ENCODE data around the gene RAP1GAP2.
A peak's percentile ranks its signal among the peaks of the same experiment; 100 is the strongest.
"Not testable (repeated sequence)": the region's sequence is repeated elsewhere in the genome, so short reads cannot be mapped to it uniquely, and the experiment has no call there.

Gene RAP1GAP2

DNA sequence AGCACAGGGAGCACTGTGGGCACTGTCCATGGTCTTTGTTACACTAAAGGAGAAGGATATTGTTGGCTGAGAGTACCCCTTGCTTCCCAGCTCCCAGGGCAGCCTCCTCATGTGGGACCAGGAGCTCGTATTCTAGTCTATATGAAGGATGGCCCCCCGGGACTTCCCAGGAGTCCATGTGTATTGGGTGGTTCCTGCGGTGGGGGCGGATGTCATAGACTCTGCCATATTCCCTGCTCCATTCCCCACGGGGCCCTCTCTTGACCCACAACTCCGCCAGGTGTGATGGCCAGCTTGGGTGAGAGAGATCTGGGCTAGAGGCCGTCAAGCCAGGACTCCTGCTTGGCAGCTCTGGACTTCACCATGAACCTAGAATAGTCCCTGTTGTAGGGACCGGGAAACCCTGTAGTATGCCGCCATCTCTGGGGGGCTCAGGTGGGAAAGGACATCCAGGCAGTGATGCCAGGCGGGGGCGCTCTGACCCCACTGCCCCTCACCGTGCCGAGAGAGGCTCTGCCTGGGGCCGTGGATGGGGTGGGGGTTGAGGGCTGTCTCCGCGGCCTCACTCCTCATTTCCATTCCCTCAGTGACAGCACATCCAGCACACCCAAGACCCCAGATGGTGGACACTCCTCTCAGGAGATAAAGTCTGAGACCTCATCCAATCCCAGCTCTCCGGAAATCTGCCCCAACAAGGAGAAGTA, 229.3 kb downstream of the RAP1GAP2 start:
- DNase-seq (ENCODE audit: low spot score), result no peak

DNA sequence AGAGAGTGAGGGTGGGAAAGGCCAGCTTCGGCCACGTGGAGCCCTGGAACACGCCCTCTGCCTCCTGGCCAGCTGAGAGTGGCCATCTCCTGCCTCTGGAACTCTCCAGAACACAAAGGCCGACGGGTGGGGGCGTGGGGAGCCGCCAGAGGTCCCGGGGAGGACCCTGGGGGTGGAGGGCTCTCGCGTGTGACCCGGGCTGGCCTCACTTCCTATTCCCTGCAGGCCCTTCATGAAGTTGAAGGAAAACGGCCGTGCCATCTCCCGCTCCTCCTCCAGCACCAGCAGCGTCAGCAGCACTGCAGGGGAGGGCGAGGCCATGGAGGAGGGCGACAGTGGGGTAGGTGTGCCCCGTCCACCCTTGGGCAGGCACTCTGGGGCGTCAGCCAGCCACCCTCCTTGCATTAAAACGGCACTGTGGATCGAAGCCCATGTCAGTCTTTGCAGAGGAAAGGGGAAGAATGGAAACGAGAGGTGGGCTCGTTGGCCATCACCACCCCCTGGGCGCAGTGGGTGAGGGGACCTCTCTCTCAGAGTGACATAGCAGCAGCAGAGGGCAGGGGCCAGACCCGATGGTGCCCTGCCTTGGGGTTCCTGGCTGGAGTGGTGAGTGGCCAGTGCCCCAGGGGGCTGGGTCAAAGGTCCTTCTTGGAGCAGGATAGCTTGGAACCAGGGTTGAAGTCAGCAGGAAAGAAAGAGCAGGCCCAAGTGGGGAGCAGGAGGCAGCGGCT, 230.1 kb downstream of the RAP1GAP2 start:
- no peak for DNase-seq (ENCODE audit: low spot score)

DNA sequence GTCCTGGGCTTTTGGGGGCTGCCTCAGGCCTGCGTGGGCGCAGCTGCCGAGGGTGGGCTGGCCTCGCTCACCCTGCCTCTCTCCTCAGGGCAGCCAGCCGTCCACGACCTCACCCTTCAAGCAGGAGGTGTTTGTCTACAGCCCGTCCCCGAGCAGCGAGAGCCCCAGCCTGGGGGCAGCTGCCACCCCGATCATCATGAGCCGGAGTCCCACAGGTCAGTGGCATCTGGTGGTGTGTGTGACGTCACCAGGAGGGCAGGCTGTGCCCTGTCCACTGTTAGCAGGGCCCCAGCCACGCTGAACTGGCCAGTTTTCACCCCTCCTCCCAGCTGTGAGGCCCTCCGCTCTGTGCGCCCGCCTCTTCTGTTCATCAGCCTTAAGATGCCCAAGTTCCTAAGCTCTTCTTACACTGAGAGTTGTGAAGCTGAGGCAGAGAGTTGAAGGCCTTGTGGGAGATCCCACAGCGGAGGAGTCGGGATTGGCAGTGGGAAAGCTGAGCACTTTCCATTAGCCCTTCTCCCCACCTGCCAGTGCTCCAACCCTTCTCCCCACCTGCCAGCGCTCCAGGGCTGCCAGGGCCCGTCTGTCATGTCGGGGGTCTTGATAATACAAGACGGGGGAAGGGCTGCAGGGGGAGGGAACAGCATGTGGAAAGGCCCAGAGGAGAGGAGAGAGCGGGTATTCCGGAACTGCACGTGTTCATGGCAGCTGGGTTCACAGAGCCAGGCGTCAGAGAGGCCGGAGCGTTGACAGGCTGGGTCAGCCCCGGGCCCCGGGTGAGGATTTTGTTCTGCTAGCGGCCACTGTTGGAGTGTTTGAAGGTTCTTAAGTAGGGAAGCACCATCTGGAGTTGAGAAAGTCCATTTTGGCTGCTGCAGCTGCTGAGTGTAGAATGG, 230.9 kb downstream of the RAP1GAP2 start:
- DNase-seq (ENCODE audit: low spot score), result no peak

DNA sequence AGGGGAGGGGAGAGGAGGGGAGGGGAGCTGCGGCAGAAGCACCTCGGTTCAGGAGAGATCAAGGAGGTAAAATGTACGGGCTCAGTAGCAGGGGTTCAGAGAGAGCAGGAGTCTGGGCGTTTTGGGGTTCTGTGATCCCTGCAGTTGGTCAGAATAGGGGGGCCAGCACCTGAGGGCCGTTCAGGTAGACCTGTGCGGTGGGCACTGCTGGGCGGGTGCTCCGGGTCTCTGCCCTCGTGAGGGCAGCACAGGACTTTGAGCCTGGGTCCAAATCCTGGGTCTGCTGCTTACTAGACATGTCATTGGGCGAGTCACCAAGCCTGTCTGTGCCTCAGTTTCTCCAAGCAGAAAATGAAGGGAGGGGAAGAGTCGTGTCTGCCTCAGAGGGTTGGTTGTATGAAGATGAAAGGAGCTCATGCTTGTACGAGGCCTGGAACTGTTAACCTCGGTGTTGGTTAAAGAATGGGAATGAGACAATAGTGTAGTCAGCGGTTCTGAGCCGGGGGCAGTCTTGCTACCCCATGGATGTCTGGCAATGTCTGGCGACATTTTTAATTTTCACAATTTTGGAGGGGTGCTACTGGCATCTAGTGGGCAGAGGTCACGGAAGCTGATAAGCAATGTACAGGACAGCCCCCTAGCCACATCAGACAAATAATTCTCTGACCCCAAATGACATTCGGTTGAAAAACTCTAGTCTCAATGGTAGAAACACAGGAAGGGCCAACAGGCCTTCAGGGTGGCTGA, 231.7 kb downstream of the RAP1GAP2 start:
- no peak for DNase-seq (ENCODE audit: low spot score)

DNA sequence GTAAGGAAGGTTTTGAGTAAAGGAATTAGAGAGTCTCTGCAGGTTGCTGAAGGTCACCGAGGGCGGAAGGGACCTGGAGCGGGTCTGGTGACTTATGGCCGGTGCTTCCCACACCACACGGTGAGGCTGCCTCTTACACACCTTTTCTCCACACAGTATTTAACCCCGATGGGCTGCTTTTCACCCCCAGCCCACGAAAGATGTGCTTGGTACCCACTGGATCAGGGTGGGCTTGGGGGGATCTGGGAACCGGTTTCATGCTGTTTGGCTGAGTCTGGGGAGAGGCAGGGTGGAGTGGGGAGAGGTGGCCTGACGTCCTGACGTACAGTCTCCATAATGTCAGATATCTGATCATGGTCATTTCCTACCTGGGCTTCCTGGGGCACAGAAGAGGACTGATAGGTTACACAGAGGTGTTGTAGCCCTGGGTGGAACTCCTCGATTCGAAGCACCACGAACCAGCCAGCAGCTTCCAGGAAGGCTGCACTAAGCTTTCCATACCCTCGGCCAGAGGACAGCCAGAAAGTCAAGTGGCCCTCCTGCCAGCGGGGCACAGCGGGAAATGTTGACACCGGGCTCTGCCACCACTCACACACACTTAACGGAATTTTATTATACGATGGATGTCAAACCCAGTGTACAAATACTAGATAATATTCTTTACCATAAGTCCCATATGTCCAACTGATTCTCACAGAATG, 233.1 kb downstream of the RAP1GAP2 start:
- no peak for DNase-seq (ENCODE audit: low spot score)

DNA sequence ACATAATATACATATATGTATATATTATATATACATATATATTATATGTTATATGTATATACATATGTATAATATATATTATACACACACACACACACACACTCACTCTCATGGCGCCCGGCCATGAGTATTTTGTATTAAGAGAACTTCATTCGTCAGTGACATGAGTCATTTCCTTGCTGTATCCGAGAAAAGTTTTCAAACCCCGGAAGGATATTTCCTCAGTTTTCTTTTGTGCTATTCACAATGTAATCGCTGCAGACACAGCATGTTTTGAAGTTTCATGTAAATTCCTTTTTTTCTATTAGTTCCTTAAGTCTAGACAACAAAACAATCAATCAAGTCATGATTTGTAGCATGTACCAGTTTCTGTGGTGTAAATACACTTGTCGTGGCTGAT, 233.9 kb downstream of the RAP1GAP2 start:
- DNase-seq (ENCODE audit: low spot score), result no peak

DNA sequence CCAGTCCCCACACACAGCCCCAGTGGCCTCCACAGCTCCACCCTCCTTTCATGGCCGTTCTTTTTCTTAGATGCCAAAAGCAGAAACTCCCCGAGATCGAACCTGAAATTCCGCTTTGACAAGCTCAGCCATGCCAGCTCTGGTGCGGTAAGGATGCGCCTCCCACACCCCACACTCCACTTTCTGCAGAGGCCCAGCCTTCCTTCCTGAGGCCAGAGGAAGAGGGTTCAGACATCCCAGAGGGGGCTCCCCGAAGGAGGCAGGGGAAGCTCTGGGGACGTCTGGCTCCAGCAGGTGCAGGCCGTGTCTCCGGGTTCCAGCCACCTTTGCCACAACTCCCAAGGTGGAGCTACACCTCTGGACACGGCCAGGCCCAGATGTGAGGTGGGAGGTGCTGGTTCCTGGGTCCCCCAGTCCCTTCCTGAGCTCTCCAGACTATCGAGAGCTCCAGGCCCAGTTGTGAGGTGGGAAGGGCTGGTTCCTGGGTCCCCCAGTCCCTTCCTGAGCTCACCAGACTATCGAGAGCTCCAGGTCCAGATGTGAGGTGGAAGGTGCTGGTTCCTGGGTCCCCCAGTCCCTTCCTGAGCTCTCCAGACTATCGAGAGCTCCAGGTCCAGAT, 234.7 kb downstream of the RAP1GAP2 start:
- not testable (repeated sequence) for DNase-seq (ENCODE audit: low spot score)

DNA sequence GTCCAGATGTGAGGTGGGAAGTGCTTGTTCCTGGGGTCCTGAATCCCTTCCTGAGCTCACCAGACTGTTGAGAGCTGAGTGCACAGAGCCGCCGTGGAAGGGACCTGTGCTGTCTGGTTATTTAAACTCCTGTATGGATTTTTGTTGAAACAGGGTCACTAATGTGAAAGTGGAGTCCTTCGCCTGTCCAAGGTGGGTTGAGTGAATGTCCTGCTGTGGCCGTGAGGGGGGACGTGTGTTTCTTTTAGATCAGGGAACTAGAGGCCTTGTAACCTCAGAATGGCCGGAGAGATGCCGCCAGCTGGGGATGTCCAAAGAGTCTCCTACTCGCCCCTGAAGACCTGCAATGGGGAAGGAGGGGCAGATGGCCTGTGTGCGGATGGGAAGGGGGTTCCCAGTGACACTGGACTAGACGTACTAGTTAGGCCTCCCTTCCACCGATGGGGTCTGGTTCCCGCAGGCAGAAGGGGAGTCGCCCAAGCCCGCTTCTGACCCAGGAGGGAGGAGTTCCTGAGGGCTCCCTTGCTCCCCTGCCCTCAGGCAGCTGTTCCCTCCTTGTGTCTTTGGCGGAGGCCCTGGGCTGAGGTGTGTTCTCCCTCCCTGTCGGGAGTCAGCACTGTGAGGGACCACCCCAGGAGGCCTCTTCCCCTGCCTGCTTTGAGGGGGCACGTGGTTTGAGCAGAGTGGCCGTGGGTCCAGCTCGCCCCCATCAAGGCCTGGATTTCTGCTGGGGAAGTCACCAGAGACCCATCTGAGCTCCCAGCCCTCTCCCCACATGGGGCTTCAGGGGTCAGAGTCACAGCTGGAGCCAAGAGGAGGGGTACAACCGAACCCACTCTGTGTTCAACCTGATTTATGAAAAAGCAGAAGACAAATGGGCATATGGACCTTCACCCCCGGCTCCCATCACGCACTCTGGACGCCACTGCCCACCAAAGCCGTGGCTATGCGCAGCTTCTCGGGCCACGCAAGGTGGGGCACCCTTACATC, 236.3 kb downstream of the RAP1GAP2 start:
- no peak for DNase-seq (ENCODE audit: low spot score)

DNA sequence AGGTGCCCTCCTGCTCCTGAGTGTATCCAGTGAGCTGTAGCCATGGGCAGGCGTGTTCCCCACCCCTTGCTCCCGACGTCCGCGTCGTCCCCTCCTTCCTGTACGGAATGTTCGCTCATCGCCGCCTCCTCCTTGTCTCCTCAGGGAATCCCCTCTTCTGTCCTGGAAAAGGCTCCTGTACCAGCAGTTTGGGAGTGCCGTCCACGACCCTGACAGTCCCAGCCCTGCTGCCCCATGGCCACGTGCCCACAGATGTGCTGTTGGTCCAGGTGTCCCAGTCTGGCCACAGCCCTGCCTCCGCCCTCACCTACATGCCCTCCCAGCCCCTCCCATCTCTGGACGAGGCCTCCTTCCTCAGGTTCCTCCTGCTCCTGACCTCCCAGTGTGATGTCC, 237.0 kb downstream of the RAP1GAP2 start:
- no peak for DNase-seq (ENCODE audit: low spot score)

DNA sequence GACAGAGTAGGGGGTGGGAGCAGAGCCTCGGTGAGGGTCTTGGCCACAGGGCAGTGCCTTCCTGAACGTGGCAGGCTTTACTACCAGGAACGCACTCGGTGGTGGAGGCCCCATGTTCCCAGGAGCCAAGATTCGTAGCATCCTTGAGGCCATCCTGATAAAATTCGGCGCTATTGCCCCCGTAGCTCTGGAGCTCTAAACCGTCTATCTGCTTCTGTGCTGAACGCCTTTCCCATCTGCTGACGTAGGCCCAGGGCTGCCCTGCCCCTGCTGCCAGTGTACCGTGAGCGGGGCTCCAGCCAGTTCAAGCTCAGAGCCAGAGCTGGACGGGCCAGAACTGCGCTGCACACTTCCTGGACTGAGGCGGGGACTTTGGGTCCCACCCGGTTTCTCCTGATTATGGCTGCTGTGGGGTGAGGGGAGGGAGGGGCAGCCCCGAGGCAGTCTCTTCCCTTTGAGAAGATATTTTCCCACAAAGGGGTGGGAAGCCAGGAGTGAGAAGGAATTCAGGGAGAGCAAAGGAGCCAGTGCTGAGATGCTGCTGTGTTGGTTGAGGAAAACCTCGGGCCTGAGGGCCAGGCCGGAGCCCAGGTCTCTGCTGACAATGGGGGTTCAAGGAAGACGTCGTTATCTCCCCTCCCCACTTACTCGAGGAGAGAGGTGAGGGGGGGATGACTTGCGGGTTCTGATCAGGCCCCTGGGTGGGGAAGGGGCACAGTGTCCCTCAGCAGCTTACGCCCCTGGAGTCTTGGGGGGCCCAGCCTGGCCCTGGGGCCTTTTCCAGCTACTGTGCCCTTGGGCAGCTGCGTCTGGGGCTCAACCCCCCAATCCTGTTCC, 237.7 kb downstream of the RAP1GAP2 start:
- no peak for DNase-seq (ENCODE audit: low spot score)

DNA sequence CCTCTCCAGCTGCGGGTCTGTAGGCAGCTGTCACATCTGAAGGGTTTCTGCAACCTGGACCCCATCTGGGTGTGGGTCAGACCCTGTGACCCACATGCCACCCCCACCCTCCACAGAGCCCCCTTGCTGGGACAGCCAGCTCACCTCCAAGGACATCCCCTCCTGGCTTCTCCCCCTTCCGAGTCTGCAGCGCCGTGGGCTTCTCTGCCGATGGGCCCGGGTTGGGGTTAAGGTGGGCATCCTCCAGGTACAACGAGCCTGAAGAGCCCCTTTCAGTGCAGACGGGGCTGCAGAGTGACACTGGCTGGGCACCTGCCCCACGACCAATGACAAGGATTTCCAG, 238.3 kb downstream of the RAP1GAP2 start:
- no peak for DNase-seq (ENCODE audit: low spot score)

DNA sequence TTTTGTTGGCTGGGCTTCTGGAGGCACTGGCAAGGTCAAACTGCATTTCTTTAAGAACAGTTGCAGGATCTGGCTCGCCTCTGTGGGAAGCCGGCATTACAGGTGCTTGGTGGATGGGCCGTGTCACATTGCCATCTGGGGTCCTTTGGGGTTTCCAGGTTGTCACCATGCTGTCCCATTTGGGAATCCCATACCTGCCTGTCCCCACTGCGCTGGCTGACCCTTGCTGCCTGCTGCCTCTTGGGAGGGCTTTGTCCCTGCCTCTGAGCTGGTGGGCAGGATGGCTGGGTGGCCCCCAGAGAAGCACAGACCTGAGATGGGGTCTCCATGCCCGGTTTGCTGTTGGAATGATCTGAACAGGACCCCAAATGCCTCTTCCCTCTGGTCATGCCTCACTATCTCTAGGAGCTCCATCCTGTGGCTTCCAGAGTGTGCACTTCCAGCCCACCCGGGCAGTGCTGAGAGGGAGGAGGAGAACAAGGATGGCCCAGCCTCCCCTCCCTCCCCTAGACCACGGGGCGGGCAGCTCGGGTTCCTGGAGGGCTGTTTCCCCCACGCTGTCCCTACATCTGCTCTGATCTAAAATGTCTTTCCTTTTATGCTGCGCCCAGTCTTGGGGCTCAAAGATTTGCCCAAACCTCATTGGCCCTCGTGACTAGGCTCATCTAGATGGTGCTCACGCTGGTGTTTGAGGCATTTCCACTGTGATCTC, 239.2 kb downstream of the RAP1GAP2 start:
- no peak for DNase-seq (ENCODE audit: low spot score)

DNA sequence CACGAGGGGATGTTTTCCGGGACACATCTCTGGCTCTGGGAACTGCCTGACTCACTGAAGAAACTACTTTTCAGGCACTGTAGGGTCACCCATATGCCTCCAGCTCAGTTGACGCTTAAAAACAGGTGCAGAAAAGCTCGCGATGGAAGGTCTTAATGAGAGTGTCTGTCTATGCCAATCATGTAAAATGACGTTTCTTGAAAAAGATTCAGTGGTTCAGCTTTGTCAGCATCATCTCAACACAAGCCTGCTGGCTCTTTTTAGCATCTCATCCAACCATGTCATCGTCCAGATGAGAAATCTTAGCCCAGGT, 239.7 kb downstream of the RAP1GAP2 start:
- no peak for DNase-seq (ENCODE audit: low spot score)

DNA sequence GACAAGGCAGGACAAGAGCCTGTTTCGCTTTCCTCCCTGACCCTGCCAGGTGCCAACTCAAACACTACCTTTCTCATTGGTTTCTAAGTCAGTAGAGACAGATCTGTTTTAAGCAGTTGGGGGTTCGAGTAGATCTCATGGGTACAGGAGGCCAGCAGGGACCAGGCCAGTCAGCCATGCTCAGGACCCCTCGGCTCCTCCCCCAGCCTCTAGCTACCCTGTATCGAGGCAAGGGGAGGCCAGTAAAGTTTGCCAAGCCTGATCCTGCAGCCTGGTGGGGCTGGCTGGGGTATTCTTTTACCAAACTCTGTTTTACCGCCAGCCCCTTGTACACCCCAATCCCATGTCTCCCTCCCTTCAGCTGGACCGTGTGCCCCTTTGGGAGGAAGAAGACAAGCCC, 240.6 kb downstream of the RAP1GAP2 start:
- no peak for DNase-seq (ENCODE audit: low spot score)

DNA sequence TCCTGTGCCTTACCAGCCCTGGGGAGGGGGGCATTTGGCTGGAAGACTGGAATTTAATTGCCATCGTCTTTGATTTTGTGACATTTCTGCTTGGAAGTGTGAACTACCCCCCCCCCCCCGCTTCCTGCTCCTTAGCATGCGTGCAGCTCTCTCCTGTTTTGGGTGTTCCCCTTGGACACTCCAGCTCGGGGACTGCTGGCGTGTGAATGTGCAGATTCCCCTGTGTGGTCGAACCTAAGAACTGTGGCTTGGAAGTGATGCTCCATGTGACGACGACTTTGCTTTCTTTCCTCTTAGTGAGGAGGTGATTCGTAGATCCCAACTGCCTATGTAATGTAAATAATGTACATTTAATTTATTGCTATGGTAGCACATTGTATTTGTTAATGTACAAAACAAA, 241.0 kb downstream of the RAP1GAP2 start:
- no peak for DNase-seq (ENCODE audit: low spot score)

DNA sequence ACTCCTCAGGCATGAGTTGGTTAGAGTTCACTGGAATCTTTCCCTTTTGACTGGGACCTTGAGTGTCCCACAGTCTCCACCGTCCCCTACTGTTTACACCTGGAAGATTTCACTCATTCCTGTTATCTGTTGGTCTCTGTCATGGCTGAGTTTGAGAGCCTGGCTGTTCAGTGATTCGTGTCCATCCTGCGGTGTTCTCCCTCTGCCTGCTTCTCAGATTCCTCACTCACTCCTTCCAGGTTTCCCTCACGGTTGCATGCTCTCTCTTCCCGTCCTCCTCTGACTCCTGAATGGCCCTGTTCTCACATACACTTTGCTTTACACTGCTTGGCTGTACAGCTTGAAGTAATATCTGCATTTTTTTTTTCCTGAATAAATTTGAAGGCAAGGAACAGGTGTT, 242.7 kb downstream of the RAP1GAP2 start:
- no peak for DNase-seq (ENCODE audit: low spot score)

DNA sequence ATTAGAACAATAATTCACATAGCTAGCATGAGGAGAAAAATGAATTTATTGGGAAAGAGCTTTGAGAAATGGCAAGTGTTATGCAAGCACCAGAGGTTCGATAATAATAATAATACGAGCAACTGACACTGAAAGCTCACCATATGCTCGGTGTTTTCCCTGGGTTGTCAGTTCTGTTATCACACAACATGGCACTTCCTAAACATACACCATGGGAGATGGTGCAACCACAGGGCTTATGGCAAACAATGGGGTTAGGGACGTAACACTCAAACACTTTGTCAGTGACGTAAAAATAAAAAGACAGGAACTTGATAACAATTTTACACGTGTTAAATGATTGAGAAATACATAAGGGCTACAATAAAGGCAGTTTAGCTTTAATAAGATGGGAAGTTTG, 243.5 kb downstream of the RAP1GAP2 start:
- peak; percentile 23 for DNase-seq (ENCODE audit: low spot score)

DNA sequence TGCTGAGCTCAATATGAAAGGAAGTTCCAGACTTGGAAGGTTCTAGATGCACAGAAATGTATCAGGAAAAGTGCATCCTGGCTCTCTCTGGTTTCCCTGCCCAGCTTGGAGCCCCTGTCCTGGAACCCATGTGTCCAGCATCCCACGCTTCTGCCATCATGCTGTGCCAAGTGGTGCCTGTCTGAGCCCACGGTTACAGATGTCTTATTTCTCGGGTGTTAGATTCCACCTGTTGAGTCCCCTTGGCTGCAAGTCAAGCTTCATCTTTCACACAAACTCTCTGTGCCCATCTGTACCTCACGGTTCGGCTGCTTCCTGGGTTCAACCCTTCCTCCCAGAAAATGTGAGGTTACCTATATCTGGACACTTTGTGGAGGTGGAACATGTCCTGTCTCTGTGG, 244.6 kb downstream of the RAP1GAP2 start:
- no peak for DNase-seq (ENCODE audit: low spot score)
